Tibial nerve (tissue), 4 donors: ENCODE measurements around the gene MCF2L2.

Source experiments
- EP300 ChIP-seq, 2 donors: sonication (generic); formaldehyde crosslinking; IDR thresholded peaks; one replicate each; pipeline ENCODE4 v1.6.1; 2017; ENCODE audit warnings: antibody characterized with exemption in 2 of 2, mild to moderate bottlenecking in 1 of 2
- TF ChIP-seq, protein P1 (sequence below), 5 experiments: fragments of 200-600 bp in 3 of 5; fragments of 450-650 bp in 2 of 5; sonication (generic) in 3 of 5; IDR thresholded peaks; one replicate each; pipeline ENCODE4 v1.5.1; 2016 to 2019; ENCODE audit warnings: antibody characterized with exemption in 5 of 5, mild to moderate bottlenecking in 3 of 5, moderate library complexity in 2 of 5

DNA sequence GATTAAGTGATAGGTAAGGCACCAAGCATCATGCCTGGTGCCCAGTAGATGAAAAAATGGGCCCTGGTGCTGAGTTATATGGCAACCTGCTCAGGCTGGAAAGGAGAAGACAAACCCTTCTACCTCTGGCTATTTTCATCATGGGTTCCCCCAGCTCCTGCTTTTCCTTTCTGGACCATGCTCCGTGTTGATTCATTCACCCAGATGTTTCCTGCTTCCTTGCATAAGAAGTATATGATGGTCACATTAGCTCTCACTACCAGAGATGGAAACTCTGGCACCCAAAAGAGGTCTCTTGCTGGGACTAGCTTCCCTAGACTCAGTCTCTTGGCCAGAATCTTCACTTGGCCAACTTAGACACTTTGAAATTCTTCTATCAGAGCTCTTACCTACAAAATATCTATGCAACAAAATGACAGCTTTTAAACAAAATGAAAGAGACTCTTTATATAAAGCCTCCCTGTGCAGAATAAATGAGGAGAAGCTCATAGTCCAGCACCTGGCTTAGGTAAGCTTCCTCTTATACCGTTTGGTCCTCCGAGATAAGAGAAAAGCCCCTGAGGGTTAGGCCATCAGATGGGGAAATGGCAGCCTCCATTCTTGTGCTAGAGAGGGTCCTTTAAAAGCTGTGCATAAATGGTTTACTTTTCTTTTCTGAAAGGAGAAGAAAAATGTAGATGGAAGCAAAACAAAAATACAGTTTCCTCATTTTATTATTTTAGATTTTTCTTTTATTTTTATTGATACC lies 46.8 kb upstream of the MCF2L2 start:
- TF ChIP-seq, protein P1, sequence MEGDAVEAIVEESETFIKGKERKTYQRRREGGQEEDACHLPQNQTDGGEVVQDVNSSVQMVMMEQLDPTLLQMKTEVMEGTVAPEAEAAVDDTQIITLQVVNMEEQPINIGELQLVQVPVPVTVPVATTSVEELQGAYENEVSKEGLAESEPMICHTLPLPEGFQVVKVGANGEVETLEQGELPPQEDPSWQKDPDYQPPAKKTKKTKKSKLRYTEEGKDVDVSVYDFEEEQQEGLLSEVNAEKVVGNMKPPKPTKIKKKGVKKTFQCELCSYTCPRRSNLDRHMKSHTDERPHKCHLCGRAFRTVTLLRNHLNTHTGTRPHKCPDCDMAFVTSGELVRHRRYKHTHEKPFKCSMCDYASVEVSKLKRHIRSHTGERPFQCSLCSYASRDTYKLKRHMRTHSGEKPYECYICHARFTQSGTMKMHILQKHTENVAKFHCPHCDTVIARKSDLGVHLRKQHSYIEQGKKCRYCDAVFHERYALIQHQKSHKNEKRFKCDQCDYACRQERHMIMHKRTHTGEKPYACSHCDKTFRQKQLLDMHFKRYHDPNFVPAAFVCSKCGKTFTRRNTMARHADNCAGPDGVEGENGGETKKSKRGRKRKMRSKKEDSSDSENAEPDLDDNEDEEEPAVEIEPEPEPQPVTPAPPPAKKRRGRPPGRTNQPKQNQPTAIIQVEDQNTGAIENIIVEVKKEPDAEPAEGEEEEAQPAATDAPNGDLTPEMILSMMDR (IDR thresholded peaks at IDR 0.05): no peak
- TF ChIP-seq EP300 (IDR thresholded peaks at IDR 0.05): no peak
